K562 (cell line): Measurements from ENCODE around the gene RAB5B. TPM values are rescaled to one million over a fixed set of nuclear protein-coding genes. Genes with fewer than 3 reads are reported as not detected.

ENCODE experiments used
- CLOCK ChIP-seq: fragments of 250-450 bp; sonication (Bioruptor Pico); IDR thresholded peaks from 2 replicates; pipeline ENCODE4 v1.4.0; 2020; ENCODE audit warnings: mild to moderate bottlenecking, moderate library complexity, borderline replicate concordance
- COPS2 ChIP-seq: fragments of 450-650 bp; conservative IDR thresholded peaks from 2 replicates; pipeline ENCODE4 v1.6.1; 2016; ENCODE audit warnings: mild to moderate bottlenecking, moderate library complexity
- CREB3L1 ChIP-seq: fragments of 450-650 bp; IDR thresholded peaks from 2 replicates; pipeline ENCODE4 v1.6.1; 2014; ENCODE audit warnings: low read depth, mild to moderate bottlenecking, moderate library complexity, borderline replicate concordance
- FOXA1 ChIP-seq: fragments of 450-650 bp; IDR thresholded peaks from 2 replicates; pipeline ENCODE4 v1.6.1; 2016; ENCODE audit warnings: mild to moderate bottlenecking, borderline replicate concordance
- FOXA3 ChIP-seq, 2 experiments: fragments of 450-650 bp in 1 of 2; sonication (generic) in 1 of 2; formaldehyde crosslinking; IDR thresholded peaks in 1 of 2; conservative IDR thresholded peaks in 1 of 2; 2 replicates each; pipeline versions ENCODE4 v1.4.0 to v1.8.0; 2020 to 2022; ENCODE audit warnings: mild to moderate bottlenecking in 2 of 2, missing genetic modification reagents in 1 of 2
- HMG20B ChIP-seq: fragments of 250-450 bp; sonication (Bioruptor Pico); IDR thresholded peaks from 2 replicates; pipeline ENCODE4 v1.5.0; 2021; ENCODE audit warnings: mild to moderate bottlenecking
- MAFK ChIP-seq: IDR thresholded peaks from 2 replicates; pipeline ENCODE4 v1.6.1; 2011; ENCODE audit warnings: low read length, improper control_type of control experiment
- PML ChIP-seq: IDR thresholded peaks from 2 replicates; pipeline ENCODE4 v1.6.1; 2012; ENCODE audit warnings: low read length, inconsistent platforms
- POLR2B ChIP-seq: fragments of 450-650 bp; IDR thresholded peaks from 2 replicates; pipeline ENCODE4 v1.6.1; 2018; ENCODE audit warnings: low read depth; ENCODE audit not compliant: partially characterized antibody
- POU5F1 ChIP-seq: fragments of 150-350 bp; IDR thresholded peaks from 2 replicates; pipeline ENCODE4 v1.6.1; 2014; ENCODE audit warnings: borderline replicate concordance, low read length, low read depth, mild to moderate bottlenecking; ENCODE audit not compliant: partially characterized antibody
- SMARCA4 ChIP-seq: fragments of 450-650 bp; IDR thresholded peaks from 2 replicates; pipeline ENCODE4 v1.6.1; 2016
- SOX6 ChIP-seq: fragments of 450-650 bp; IDR thresholded peaks from 2 replicates; pipeline ENCODE4 v1.6.1; 2014; ENCODE audit warnings: mild to moderate bottlenecking
- STAG1 ChIP-seq: sonication (generic); formaldehyde crosslinking; IDR thresholded peaks from 2 replicates; pipeline ENCODE4 v1.5.0; 2020; ENCODE audit warnings: missing genetic modification reagents, borderline replicate concordance
- TSHZ1 ChIP-seq: fragments of 250-450 bp; sonication (Bioruptor Pico); IDR thresholded peaks from 2 replicates; pipeline ENCODE4 v1.4.0; 2020; ENCODE audit warnings: mild to moderate bottlenecking, moderate library complexity
- U2AF2 ChIP-seq: fragments of 200-400 bp; formaldehyde crosslinking; optimal IDR thresholded peaks from 2 replicates; pipeline ENCODE3; 2017; ENCODE audit warnings: low read depth, mild to moderate bottlenecking, low read length
- XRCC4 ChIP-seq: IDR thresholded peaks from one replicate; pipeline ENCODE4 v1.6.1; 2011; ENCODE audit not compliant: insufficient read depth, insufficient read length; ENCODE audit errors: extremely low read depth
- ZNF274 ChIP-seq: IDR thresholded peaks from 2 replicates; pipeline ENCODE4 v1.6.1; 2011; ENCODE audit warnings: low read depth, mild to moderate bottlenecking, low read length, moderate library complexity, borderline replicate concordance
- ZNF3 ChIP-seq: fragments of 250-450 bp; sonication (Bioruptor Pico); IDR thresholded peaks from 2 replicates; pipeline ENCODE4 v1.5.0; 2021; ENCODE audit warnings: mild to moderate bottlenecking, moderate library complexity
- ZNF316 ChIP-seq: fragments of 450-650 bp; IDR thresholded peaks from 2 replicates; pipeline ENCODE4 v1.6.1; 2016
- ZNF444 ChIP-seq: fragments of 250-450 bp; sonication (Bioruptor Pico); IDR thresholded peaks from 2 replicates; pipeline ENCODE4 v1.4.0; 2020; ENCODE audit warnings: mild to moderate bottlenecking, moderate library complexity
- ZNF57 ChIP-seq: fragments of 450-650 bp; formaldehyde crosslinking; IDR thresholded peaks from 2 replicates; pipeline ENCODE4 v1.4.0; 2020; ENCODE audit warnings: mild to moderate bottlenecking, moderate library complexity
- ZNF766 ChIP-seq: fragments of 200-800 bp; sonication (Bioruptor generic); conservative IDR thresholded peaks from 2 replicates; pipeline ENCODE4 v1.6.1; 2016; ENCODE audit warnings: missing genetic modification characterization, missing compliant biosample characterization
- polyA plus RNA-seq, 8 experiments: library from polyadenylated mRNA; depleted of rRNA in 4 of 8; stranded (reverse) in 5 of 8; unstranded in 3 of 8; fragments of >200 nt; fragmentation: Nextera tagmentation in 2 of 8; fragmentation: Illumina TruSeq in 1 of 8; extraction: Ambion mirVana in 2 of 8; extraction: Trizol in 1 of 8; gene quantifications; 2 replicates each; pipeline versions ENCODE4 v1.2.1 to v1.2.3, GENCODE V29; 2011 to 2014; ENCODE audit warnings: inconsistent platforms in 1 of 8, missing spikeins in 1 of 8
- total RNA-seq, 7 experiments: library from RNA; depleted of rRNA in 6 of 7; stranded (reverse); fragments of >200 nt in 6 of 7; fragmentation: Illumina TruSeq in 2 of 7; extraction: Trizol in 2 of 7; gene quantifications; 2 replicates each; pipeline versions ENCODE4 v1.2.1 to v1.2.3, GENCODE V29; 2011 to 2021; ENCODE audit warnings: low replicate concordance in 1 of 7

RAB5B gene
- total and polyA plus RNA-seq, 9 of the 15 experiments (the other 6 are each of a cell fraction or from before 2014, with no cell fraction given) = 6.8 to 73.8 (median 25.2) TPM

- TF ChIP-seq CLOCK (no peak), U2AF2 (no peak), CREB3L1 (no peak), PML (no peak; the same call in 1 of the 2 replicates), SMARCA4 (no peak), FOXA3 (CRISPR knock-in tag; conservative IDR thresholded peaks at IDR 0.05 in 1 of 2, IDR thresholded peaks at IDR 0.05 in 1 of 2) (peak in 1 of 2 experiments; percentile 49; a peak in 2 of 4 replicates), FOXA1 (no peak), COPS2 (no peak), ZNF274 (no peak), ZNF444 (CRISPR knock-in tag) (0 out of 2 replicates have a peak, but pooled peaks have one; percentile 30), SOX6 (no peak; the same call in 1 of the 2 replicates), MAFK (no peak), POU5F1 (no peak), ZNF766 (no peak), TSHZ1 (CRISPR knock-in tag) (no peak), ZNF316 (no peak), ZNF3 (no peak), POLR2B (peak; percentile 58), STAG1 (CRISPR knock-in tag) (no peak), ZNF57 (CRISPR knock-in tag) (no peak), XRCC4 (no peak), HMG20B (CRISPR knock-in tag) (no peak)
These were observed 23.0 kb downstream of the RAB5B start, which contains the start of gene SUOX (continued) for GRCh38 chr12:55996715-55997534.
